Urothelium cell line (cell line): ENCODE data around the gene SINHCAF.
"Not testable (repeated sequence)": the region's sequence is repeated elsewhere in the genome, so short reads cannot be mapped to it uniquely, and the experiment has no call there.

ENCODE experiments used
- DNase-seq: peaks from one replicate; pipeline ENCODE4 v3.0.0; 2011; ENCODE audit warnings: low spot score, mixed read lengths
- FAIRE-seq: peaks from 2 replicates; lab custom pipeline; 2011; peaks lifted over from hg19 to GRCh38; lab: Jason Lieb, UNC

SINHCAF gene

GRCh38 chr12:31272607-31273225, 53.2 kb downstream of the SINHCAF start:
- no peak for DNase-seq

GRCh38 chr12:31267966-31268365, 58.0 kb downstream of the SINHCAF start:
- no peak for DNase-seq
- FAIRE-seq = no peak

More at GRCh38 chr12:31272607-31273225, 53.2 kb downstream of the SINHCAF start:
- FAIRE-seq = no peak

- FAIRE-seq = no peak
These were observed 60.2 kb downstream of the SINHCAF start for GRCh38 chr12:31265722-31266121.

GRCh38 chr12:31263661-31264060, 62.3 kb downstream of the SINHCAF start:
- FAIRE-seq = no peak
- no peak for DNase-seq

More at GRCh38 chr12:31265722-31266121, 60.2 kb downstream of the SINHCAF start:
- no peak for DNase-seq

- FAIRE-seq (no peak), DNase-seq (no peak)
These were observed 64.2 kb downstream of the SINHCAF start for GRCh38 chr12:31261744-31262143.

GRCh38 chr12:31260840-31261239, 65.1 kb downstream of the SINHCAF start:
- FAIRE-seq (no peak), DNase-seq (no peak)

- no peak for FAIRE-seq
- DNase-seq = no peak
These were observed 66.6 kb downstream of the SINHCAF start for GRCh38 chr12:31259136-31259886.

- FAIRE-seq (no peak), DNase-seq (no peak)
These were observed 68.2 kb downstream of the SINHCAF start for GRCh38 chr12:31257784-31258183.

GRCh38 chr12:31251707-31252611, 74.0 kb downstream of the SINHCAF start:
- FAIRE-seq, DNase-seq: not testable (repeated sequence)

GRCh38 chr12:31250179-31250578, 75.8 kb downstream of the SINHCAF start:
- no peak for DNase-seq
- no peak for FAIRE-seq

- FAIRE-seq = no peak
- DNase-seq = no peak
These were observed 76.6 kb downstream of the SINHCAF start for GRCh38 chr12:31249356-31249755.

GRCh38 chr12:31248815-31249214, 77.1 kb downstream of the SINHCAF start:
- no peak for FAIRE-seq
- no peak for DNase-seq

- DNase-seq = no peak
- FAIRE-seq = no peak
These were observed 77.6 kb downstream of the SINHCAF start for GRCh38 chr12:31248337-31248736.

- DNase-seq = peak; percentile 58
- FAIRE-seq = peak; percentile 5
These were observed 79.5 kb downstream of the SINHCAF start for GRCh38 chr12:31246470-31246850.

GRCh38 chr12:31245822-31246469, 80.0 kb downstream of the SINHCAF start:
- FAIRE-seq = peak; percentile 75
- peak; percentile 65 for DNase-seq

- DNase-seq, FAIRE-seq: not testable (repeated sequence)
These were observed 83.5 kb downstream of the SINHCAF start for GRCh38 chr12:31242418-31242817.

GRCh38 chr12:31238764-31239387, 87.1 kb downstream of the SINHCAF start:
- DNase-seq = peak; percentile 82
- no peak for FAIRE-seq

GRCh38 chr12:31238333-31238732, 87.6 kb downstream of the SINHCAF start:
- not testable (repeated sequence) for DNase-seq, FAIRE-seq

GRCh38 chr12:31236998-31237637, 88.8 kb downstream of the SINHCAF start:
- DNase-seq (no peak), FAIRE-seq (no peak)
